ENCODE results near the gene DAB1. TPM values are rescaled to one million over a fixed set of nuclear protein-coding genes. Genes with fewer than 3 reads are reported as not detected.

The DAB1 gene
- total RNA-seq, 1 donor from 2014 or later, result 1.6 TPM

DNA sequence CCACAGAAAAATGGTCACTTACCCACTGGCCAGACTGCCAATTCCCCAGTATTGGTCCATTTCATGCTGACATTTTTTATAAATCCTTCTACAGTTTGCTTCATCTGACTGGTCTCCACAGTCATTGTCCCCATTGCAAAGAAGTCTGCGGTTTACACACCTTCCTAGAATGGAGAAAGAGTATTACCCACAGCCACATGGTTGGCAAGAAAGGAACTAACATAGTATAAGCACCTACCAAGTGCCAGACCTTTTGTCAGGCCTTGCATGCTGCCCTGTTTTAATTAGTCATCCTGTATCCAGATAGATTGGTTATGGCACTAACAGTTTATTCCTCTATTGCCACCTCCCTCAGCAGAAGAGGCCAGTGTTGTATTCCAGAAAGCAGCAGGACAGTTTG lies 469.2 kb downstream of the DAB1 start:
- Mint-ChIP-seq H3K27ac (ENCODE audit: unreplicated experiment) (no peak overlapping the region), H3K4me3 (ENCODE audit: unreplicated experiment) (no peak overlapping the region), H3K27me3 (ENCODE audit: low read depth, unreplicated experiment) (peaks cover 22% of the 10 kb centered on the region), H3K9me3 (ENCODE audit: unreplicated experiment) (peaks cover 6% of the 10 kb centered on the region), H3K36me3 (ENCODE audit: low read depth, unreplicated experiment) (no peaks in the 10 kb centered on the region), H3K4me1 (ENCODE audit: low read depth, unreplicated experiment) (peaks cover 4% of the 10 kb centered on the region)
- no peak overlapping the region for H3K4me3 ChIP-seq (ENCODE audit: insufficient read depth, low read depth, low read length)
- FAIRE-seq, result no peak
- no peak for DNase-seq (ENCODE audit: low read depth)
- H3K27me3 ChIP-seq (ENCODE audit: insufficient read depth, low read length), result no peaks in the 10 kb centered on the region
- no peaks in the 10 kb centered on the region for H4K20me1 ChIP-seq (ENCODE audit: insufficient read depth, low read length)
- H3K27ac ChIP-seq (ENCODE audit: low read depth, low read length), result no peak overlapping the region
- no peak for TF ChIP-seq CTCF (IDR thresholded peaks at IDR 0.05; ENCODE audit: insufficient read depth, low read depth, low read length)
- TF ChIP-seq EZH2 (IDR thresholded peaks at IDR 0.05; ENCODE audit: insufficient read depth, low read length), result no peak
- no peaks in the 10 kb centered on the region for H3K36me3 ChIP-seq (ENCODE audit: insufficient read depth, low read length)
- H2AFZ ChIP-seq (ENCODE audit: low read depth, low read length), result no peak overlapping the region
- H3K9ac ChIP-seq (ENCODE audit: low read length), result no peak overlapping the region
- no peaks in the 10 kb centered on the region for H3K4me1 ChIP-seq (ENCODE audit: insufficient read depth, low read length)
- H3K4me2 ChIP-seq (ENCODE audit: low read length), result no peak overlapping the region
- peaks cover 3% of the 10 kb centered on the region for H3K9me3 ChIP-seq (ENCODE audit: insufficient read depth, low read depth, low read length)
- H3K79me2 ChIP-seq (ENCODE audit: insufficient read depth, low read length), result no peaks in the 10 kb centered on the region

DNA sequence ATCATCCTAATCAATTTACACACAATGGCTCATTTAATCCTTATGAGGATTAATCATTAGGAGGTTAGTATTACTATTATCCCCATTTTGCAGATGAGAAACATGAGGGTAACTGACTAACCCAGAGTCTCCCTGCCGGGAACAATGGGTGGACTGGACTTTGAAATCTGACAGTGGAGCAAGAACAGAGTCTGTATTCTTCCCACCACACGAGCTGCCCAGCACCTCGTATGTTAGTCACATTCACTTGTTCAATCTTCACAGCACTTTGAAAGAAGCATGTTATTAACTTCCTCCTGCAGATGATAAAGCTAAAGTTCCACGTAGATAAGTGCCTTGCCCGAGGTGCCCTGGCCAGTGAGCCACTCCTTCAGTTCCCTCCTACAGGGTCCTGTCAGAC lies 470.5 kb downstream of the DAB1 start:
- H4K20me1 ChIP-seq (ENCODE audit: insufficient read depth, low read length), result no peaks in the 10 kb centered on the region
- H3K4me2 ChIP-seq (ENCODE audit: low read length), result no peak overlapping the region
- H3K79me2 ChIP-seq (ENCODE audit: insufficient read depth, low read length), result no peaks in the 10 kb centered on the region
- H3K27ac ChIP-seq (ENCODE audit: low read depth, low read length), result no peak overlapping the region
- TF ChIP-seq CTCF (IDR thresholded peaks at IDR 0.05; ENCODE audit: insufficient read depth, low read depth, low read length) (no peak), EZH2 (IDR thresholded peaks at IDR 0.05; ENCODE audit: insufficient read depth, low read length) (no peak)
- peaks cover 22% of the 10 kb centered on the region for H3K27me3 Mint-ChIP-seq (ENCODE audit: low read depth, unreplicated experiment)
- DNase-seq (ENCODE audit: low read depth), result no peak
- no peaks in the 10 kb centered on the region for H3K4me1 ChIP-seq (ENCODE audit: insufficient read depth, low read length)
- H3K4me3 ChIP-seq (ENCODE audit: insufficient read depth, low read depth, low read length), result no peak overlapping the region
- H2AFZ ChIP-seq (ENCODE audit: low read depth, low read length), result no peak overlapping the region
- no peaks in the 10 kb centered on the region for H3K9me3 Mint-ChIP-seq (ENCODE audit: unreplicated experiment)
- peaks cover 3% of the 10 kb centered on the region for H3K9me3 ChIP-seq (ENCODE audit: insufficient read depth, low read depth, low read length)
- no peak for FAIRE-seq
- H3K27ac Mint-ChIP-seq (ENCODE audit: unreplicated experiment), result no peak overlapping the region
- no peak overlapping the region for H3K4me3 Mint-ChIP-seq (ENCODE audit: unreplicated experiment)
- H3K27me3 ChIP-seq (ENCODE audit: insufficient read depth, low read length), result no peaks in the 10 kb centered on the region
- H3K4me1 Mint-ChIP-seq (ENCODE audit: low read depth, unreplicated experiment), result peaks cover 4% of the 10 kb centered on the region
- no peaks in the 10 kb centered on the region for H3K36me3 ChIP-seq (ENCODE audit: insufficient read depth, low read length)
- H3K36me3 Mint-ChIP-seq (ENCODE audit: low read depth, unreplicated experiment), result no peaks in the 10 kb centered on the region
- no peak overlapping the region for H3K9ac ChIP-seq (ENCODE audit: low read length)

- Histone ChIP-seq H2AFZ (ENCODE audit: low read depth, low read length) (no peak overlapping the region), H3K27me3 (ENCODE audit: insufficient read depth, low read length) (no peaks in the 10 kb centered on the region), H4K20me1 (ENCODE audit: insufficient read depth, low read length) (no peaks in the 10 kb centered on the region), H3K27ac (ENCODE audit: low read depth, low read length) (no peak overlapping the region), H3K9me3 (ENCODE audit: insufficient read depth, low read depth, low read length) (peaks cover 3% of the 10 kb centered on the region), H3K9ac (ENCODE audit: low read length) (no peak overlapping the region), H3K4me2 (ENCODE audit: low read length) (no peak overlapping the region), H3K79me2 (ENCODE audit: insufficient read depth, low read length) (no peaks in the 10 kb centered on the region), H3K36me3 (ENCODE audit: insufficient read depth, low read length) (no peaks in the 10 kb centered on the region), H3K4me1 (ENCODE audit: insufficient read depth, low read length) (no peaks in the 10 kb centered on the region), H3K4me3 (ENCODE audit: insufficient read depth, low read depth, low read length) (no peak overlapping the region)
- FAIRE-seq (no peak), DNase-seq (ENCODE audit: low read depth) (no peak)
- TF ChIP-seq CTCF (IDR thresholded peaks at IDR 0.05; ENCODE audit: insufficient read depth, low read depth, low read length), result no peak
- TF ChIP-seq EZH2 (IDR thresholded peaks at IDR 0.05; ENCODE audit: insufficient read depth, low read length), result no peak
- Mint-ChIP-seq H3K27ac (ENCODE audit: unreplicated experiment) (no peak overlapping the region), H3K4me3 (ENCODE audit: unreplicated experiment) (no peak overlapping the region), H3K27me3 (ENCODE audit: low read depth, unreplicated experiment) (peaks cover 22% of the 10 kb centered on the region), H3K9me3 (ENCODE audit: unreplicated experiment) (no peaks in the 10 kb centered on the region), H3K36me3 (ENCODE audit: low read depth, unreplicated experiment) (no peaks in the 10 kb centered on the region), H3K4me1 (ENCODE audit: low read depth, unreplicated experiment) (no peaks in the 10 kb centered on the region)
Measured at GRCh38 chr1:56952501-56952900, 471.4 kb downstream of the DAB1 start.

All from astrocyte (in vitro differentiated cells and primary cell).